ENCODE data around the gene CMBL.
"Not testable (repeated sequence)": the region's sequence is repeated elsewhere in the genome, so short reads cannot be mapped to it uniquely, and the experiment has no call there.

CMBL gene

GRCh38 chr5:10253390-10253789 lies 54.3 kb downstream of the CMBL start:
- no peak for DNase-seq

- no peak for DNase-seq
Measured at GRCh38 chr5:10251405-10251804, 56.3 kb downstream of the CMBL start.

DNA sequence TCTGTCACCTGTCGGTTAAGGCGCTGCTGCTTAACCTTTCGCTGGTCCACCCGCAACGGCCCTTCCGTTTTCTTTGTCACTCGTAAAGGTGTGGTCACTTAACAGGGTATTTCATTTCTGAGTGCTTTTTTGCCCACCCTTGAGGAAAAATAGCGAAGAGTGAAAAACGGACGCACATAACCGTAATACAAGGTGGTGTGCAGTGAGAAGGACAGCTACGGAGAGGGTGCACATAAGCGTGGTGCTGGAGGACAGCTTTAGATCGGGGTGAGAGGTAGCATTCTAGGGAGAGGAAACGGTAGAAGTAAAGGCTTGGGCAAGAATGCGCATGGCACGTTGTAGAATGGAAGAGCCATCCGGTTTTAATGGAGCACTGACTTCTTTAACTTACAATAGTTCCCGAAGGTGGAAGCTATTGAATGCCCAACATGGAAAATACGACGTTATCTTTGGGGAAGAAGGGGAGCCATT lies 56.9 kb downstream of the CMBL start:
- DNase-seq, result no peak

- DNase-seq, result peak; percentile 99
Measured at GRCh38 chr5:10249948-10250805, 57.5 kb downstream of the CMBL start, which contains the start of gene CCT5. Gene CCT5 (plus strand): TSS chr5:10250280. CDS start chr5:10250341, 61 bp downstream.

DNA sequence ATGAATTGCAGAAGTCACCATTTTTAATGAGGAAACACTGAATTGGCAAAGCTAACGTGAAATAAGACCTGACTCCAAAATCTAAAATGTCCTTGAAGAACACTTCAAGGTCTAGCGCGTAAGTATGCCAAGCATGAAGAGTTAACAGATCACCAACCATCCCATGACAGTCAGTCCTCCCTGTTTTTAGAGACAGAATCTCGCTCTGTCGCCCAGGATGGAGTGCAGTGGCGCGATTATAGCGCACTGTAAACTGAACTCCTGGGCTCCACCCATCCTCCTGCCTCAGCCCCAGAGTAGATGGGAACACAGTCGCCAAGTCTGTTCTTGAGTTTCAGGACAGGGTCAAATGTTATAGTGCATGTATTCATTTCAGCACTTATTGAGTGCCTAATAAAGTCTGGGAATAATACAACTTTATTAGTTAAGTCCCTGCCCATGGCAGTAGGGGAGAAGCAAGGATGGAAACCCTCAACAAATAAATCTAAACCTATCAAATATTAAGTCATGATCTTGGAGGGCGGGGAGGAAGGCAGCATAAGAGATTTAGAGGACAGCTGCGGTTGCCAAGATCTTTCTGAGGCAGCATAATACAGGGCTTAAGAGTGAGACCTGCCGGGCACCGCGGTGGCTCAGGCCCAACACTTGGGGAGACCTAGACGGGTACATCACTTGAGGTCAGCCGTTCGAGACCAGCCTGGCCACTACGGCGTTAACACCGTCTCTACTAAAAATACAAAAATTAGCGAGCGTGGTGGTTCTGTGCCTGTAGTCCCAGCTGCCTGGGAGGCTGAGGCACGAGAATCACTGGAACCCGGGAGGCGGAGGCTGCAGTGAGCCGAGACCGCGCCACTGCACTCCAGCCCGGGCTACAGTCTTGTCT lies 59.1 kb downstream of the CMBL start:
- no peak for DNase-seq

- not testable (repeated sequence) for DNase-seq
Measured at GRCh38 chr5:10247217-10247616, 60.5 kb downstream of the CMBL start.

- no peak for DNase-seq
Measured at GRCh38 chr5:10246761-10247160, 60.9 kb downstream of the CMBL start.

DNA sequence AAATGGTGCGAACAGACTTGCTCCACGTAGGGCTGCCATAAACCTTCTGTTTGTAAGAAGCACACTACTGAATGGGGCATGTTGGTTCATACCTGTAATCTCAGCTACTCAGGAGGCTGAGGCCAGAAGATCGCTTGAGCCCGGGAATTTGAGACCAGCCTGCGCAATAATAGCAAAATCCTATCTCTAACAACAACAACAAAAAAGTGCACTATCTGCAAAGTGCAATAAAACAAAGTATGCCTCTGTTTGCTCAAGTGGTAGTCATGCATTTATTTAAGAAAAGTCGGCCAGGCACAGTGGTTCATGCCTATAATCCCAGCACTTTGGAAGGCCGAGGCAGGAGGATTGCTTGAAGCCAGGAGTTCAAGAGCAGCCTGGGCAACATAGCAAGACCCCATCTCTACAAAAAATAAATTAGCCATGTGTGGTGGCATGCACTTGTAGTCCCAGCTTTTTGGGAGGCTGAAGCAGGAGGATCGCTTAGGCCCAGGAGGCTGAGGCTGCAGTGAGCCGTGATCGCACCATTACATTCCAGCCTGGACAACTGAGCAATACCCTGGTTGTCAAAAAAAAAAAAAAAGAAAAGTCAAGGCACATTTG lies 63.3 kb downstream of the CMBL start:
- no peak for DNase-seq

- DNase-seq, result no peak
Measured at GRCh38 chr5:10243660-10244240, 64.0 kb downstream of the CMBL start.

- no peak for DNase-seq
Measured at GRCh38 chr5:10235350-10235749, 72.4 kb downstream of the CMBL start.

DNA sequence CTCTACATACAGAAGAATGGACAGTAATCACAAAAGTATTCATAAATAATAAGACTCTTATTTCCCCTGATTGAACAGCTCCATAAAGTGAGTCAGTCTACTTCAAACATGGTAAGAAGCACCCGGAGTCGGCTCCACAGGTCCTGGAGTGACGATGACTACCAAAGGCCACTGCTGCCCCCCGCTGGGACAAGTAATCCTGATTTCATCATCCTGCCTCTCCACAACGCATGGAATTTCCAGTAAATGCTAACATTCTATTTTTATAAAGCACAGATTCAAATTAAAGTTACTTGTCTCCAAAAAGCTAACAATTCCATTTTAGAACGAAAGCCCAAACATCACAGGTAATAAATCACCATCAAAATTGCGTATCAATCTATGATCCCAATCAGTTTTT lies 74.2 kb downstream of the CMBL start:
- DNase-seq, result no peak

GRCh38 chr5:10233011-10233410 lies 74.7 kb downstream of the CMBL start:
- DNase-seq, result no peak

DNA sequence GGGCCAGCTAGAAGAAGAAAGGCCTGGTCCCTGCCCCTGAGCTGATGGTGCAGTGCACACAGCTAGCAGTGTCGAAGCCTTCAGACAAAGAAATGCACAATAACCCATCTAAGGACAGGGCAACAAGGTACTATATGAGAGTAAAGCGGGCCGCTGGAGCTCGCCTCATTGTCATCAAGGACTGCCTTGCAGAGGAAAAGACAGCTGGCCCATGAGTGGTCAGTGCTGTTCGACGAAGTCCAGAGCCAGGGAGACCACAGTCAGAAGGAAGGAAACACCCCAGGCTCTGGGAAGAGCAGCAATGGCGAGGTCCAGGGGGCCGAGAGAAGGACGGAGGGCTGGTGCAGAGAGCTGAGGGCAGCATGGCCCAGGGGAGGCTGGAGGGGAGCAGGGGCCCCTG lies 75.3 kb downstream of the CMBL start:
- no peak for DNase-seq

DNA sequence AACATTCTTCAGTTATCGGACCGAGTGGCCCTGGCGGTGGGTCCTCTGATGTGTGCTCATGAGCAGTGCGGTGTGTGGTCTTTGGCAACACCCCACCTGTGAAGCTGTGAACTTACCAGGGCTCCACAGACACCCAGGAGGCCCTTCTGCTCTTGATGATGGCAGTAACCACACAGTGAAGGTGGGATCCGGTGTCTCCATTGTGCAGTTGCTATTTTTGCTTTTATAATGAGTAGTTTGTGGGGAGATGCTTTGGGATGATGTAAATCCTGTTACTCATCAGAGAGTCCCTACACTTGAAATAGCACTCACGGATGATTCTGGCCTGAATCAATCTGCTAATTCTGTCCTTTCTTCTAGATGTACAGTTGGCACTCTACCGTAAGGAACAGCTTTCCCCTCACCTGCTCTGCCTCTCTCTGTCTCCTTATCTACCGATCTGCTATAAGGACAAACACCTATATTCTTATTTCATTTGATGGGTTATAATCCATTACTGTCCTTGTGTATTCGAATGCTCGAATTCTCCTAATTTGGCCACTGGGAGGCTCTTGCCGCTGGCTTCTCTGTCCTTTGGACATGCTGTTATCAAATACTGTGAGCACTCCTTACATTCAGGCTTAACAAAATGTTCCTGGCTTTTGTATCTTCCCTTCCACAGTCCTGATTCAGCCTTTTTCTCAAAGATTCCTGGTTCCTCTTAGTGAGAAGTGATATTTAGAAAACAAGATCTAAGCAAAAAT lies 78.2 kb downstream of the CMBL start:
- no peak for DNase-seq

- DNase-seq, result no peak
Measured at GRCh38 chr5:10228288-10228687, 79.4 kb downstream of the CMBL start.
